Stimulated activated effector memory CD8-positive, alpha-beta T cell treated with anti-CD3 and anti-CD28 coated beads, Interleukin-12 subunit alpha, Interleukin-12 subunit beta, amount 100 ng/mL, for 72 hours (primary cell): Measurements from ENCODE around the gene CCDC102A.

Experiments used
- ATAC-seq: fragments of 150-1000 bp; cut with Tn5 transposase; 2 replicates; pipeline ENCODE4 v1.10.0; 2021
- DNase-seq, 2 donors: peaks; one replicate each; pipeline ENCODE4 v3.0.0; 2021 to 2022; ENCODE audit warnings: low spot score in 2 of 2
- H3K27ac Mint-ChIP-seq: one replicate; pipeline ENCODE4 v1.8.0; 2022; ENCODE audit warnings: mild to moderate bottlenecking, mixed read lengths
- H3K36me3 Mint-ChIP-seq: one replicate; pipeline ENCODE4 v1.8.0; 2022; ENCODE audit warnings: mild to moderate bottlenecking, mixed read lengths
- H3K4me1 Mint-ChIP-seq: one replicate; pipeline ENCODE4 v1.8.0; 2022; ENCODE audit warnings: mixed read lengths
- H3K4me3 Mint-ChIP-seq: one replicate; pipeline ENCODE4 v1.8.0; 2022; ENCODE audit warnings: mild to moderate bottlenecking, mixed read lengths
- H3K9me3 Mint-ChIP-seq: one replicate; pipeline ENCODE4 v1.8.0; 2022; ENCODE audit warnings: mixed read lengths

CCDC102A gene

DNA sequence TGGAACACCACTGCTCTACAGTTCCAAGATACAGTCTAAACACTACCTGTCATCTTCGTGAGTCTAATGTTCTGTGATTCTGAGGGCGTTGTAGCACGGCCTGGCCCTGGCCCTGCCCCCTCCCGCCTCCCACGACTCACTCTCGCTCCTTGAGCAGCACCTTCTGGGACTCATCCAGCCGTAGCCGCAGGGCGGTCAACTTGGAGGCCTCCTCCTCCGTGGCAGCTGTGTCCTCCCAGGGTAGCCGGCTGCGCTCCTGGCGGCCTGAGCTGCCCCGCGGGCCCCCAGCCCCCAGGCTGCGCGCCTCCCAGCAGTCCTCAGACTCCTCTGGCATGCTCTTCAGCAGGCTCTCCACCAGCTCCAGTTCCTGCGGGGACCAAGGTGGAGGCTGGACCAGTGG lies 10.6 kb downstream of the CCDC102A start:
- H3K36me3 Mint-ChIP-seq: peaks cover 48% of the 10 kb centered on the region
- H3K9me3 Mint-ChIP-seq: no peaks in the 10 kb centered on the region
- H3K27ac Mint-ChIP-seq: peak overlapping the region; percentile 48
- H3K4me1 Mint-ChIP-seq: peaks cover 24% of the 10 kb centered on the region
- DNase-seq (no peak), ATAC-seq (no peak)
- H3K4me3 Mint-ChIP-seq: no peak overlapping the region

- H3K4me3 Mint-ChIP-seq: no peak overlapping the region
- peak overlapping the region; percentile 53 for H3K27ac Mint-ChIP-seq
- peaks cover 65% of the 10 kb centered on the region for H3K36me3 Mint-ChIP-seq
- ATAC-seq (no peak), DNase-seq (no peak)
- no peaks in the 10 kb centered on the region for H3K9me3 Mint-ChIP-seq
- H3K4me1 Mint-ChIP-seq: peaks cover 23% of the 10 kb centered on the region
These were observed 13.4 kb downstream of the CCDC102A start for GRCh38 chr16:57522960-57523359.

DNA sequence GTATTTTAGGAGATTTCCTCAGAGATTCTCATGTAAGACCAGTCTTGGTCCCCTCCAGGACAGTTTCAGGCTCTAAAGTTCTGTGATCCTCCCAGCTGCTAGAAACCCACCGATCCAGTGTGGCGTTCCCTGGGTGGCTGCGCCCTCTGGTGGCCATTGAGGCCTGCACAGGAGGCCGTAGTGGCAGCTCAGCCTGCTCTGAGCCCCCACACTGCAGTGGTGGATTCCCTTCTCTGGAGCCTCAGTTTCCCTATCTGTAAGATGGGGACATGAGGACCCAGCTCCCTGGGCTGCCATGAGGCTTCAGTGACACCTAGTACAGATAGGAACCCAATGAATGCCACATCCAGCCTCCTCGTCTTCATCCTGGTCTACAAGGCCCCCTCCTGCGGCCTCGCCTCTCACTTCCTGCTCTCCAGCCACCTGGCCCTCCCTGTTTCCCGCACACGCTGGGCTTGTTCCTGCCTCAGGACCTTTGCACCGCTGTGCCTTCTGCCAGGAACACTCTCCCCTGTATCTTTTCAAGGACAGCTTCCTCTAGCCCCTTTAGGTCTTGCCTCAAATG lies 16.5 kb downstream of the CCDC102A start:
- H3K4me3 Mint-ChIP-seq: no peak overlapping the region
- peak; percentile 90 for ATAC-seq
- peaks cover 23% of the 10 kb centered on the region for H3K4me1 Mint-ChIP-seq
- peaks cover 76% of the 10 kb centered on the region for H3K36me3 Mint-ChIP-seq
- DNase-seq: peak; percentile 83 to 88
- no peaks in the 10 kb centered on the region for H3K9me3 Mint-ChIP-seq
- H3K27ac Mint-ChIP-seq: peak overlapping the region; percentile 55

DNA sequence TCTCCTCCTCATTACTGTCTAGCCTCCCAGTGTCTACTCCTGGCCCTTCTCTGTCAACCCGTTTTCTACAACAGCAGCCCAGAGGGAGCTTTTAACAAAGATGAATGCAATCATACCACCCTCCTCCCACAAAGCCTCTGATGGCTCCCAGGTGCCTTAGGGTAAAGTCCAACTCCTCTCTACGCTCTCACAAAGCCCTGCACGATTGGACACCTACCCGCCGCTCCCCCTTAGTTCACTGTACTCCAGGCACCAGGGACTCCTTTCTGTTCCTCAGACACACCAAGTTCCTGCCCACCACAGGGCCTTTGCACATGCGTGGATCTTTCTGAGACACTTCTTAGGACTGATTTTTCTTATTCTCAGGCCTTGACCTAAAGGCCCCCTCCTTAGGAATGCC lies 17.4 kb downstream of the CCDC102A start:
- DNase-seq: no peak
- peaks cover 23% of the 10 kb centered on the region for H3K4me1 Mint-ChIP-seq
- peaks cover 80% of the 10 kb centered on the region for H3K36me3 Mint-ChIP-seq
- no peak overlapping the region for H3K4me3 Mint-ChIP-seq
- no peaks in the 10 kb centered on the region for H3K9me3 Mint-ChIP-seq
- ATAC-seq: no peak
- peak overlapping the region; percentile 88 for H3K27ac Mint-ChIP-seq

DNA sequence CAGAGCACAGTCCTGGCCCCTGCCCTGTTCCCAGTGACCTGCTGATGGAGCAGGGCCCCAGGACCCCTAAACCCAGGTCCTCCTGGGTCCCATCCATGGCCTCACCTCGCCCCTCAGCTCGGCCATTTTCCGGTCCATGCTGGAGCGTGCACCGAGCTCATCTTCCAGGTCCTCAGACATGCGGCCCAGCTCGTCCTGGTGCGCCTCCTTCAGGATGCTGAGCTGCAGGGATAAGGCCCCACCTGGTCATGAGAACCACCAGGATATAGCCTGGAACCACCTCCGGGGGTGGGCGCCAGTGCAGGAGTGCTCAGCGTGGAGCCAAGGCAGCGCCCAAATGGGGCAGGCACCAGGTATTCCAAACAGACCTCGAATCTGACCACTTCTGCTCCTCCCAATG lies 17.9 kb downstream of the CCDC102A start:
- H3K9me3 Mint-ChIP-seq: no peaks in the 10 kb centered on the region
- peaks cover 84% of the 10 kb centered on the region for H3K36me3 Mint-ChIP-seq
- no peak overlapping the region for H3K4me3 Mint-ChIP-seq
- no peak for ATAC-seq
- H3K4me1 Mint-ChIP-seq: peaks cover 23% of the 10 kb centered on the region
- H3K27ac Mint-ChIP-seq: peak overlapping the region; percentile 88
- no peak for DNase-seq

DNA sequence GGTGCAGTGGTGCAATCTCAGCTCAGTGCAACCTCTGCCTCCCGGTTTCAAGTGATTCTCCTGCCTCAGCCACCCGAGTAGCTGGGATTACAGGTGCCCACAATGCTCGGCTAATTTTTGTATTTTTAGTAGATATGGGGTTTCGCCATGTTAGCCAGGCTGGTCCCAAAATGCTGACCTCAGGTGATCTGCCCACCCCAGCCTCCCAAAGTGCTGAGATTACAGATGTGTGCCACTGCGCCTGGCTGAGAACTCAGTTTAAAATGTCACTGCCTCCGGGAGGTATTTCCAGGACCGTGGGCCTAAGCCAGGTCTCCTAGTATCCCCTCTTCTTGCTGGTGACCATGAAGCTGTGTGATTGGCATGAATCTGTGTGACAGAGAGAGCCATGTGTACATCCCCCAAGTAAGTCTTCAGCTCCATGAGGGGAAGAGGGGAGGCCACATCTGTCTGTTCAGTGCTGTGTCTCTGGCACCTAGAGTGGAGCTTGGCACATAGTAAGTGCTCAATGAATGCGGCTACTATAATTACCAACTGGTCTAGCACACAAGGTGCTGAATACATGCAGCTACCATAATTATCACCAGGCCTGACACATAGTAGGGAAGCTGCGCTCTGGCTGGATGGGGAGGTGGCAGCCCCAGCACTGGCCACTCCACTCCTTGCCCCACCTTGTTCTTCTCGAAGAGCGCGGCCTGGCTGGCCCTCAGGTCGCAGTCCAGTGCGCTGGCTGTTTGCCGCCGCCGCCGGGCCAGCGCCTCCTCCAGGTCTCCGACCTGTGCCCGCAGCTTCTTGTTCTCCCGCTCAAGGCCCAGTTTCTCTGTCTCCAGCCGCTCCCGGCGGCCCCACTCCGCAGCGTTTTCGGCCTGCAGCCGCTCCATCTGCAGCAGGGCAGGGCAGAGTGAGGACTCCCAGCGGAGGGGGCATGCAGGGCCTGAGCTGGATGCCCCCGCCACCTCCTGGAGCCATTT lies 18.7 kb downstream of the CCDC102A start:
- Mint-ChIP-seq H3K36me3 (peaks cover 85% of the 10 kb centered on the region), H3K4me3 (no peak overlapping the region), H3K27ac (no peak overlapping the region), H3K4me1 (peaks cover 23% of the 10 kb centered on the region), H3K9me3 (no peaks in the 10 kb centered on the region)
- no peak for ATAC-seq
- no peak for DNase-seq

- H3K4me3 Mint-ChIP-seq: no peak overlapping the region
- H3K4me1 Mint-ChIP-seq: peaks cover 19% of the 10 kb centered on the region
- H3K9me3 Mint-ChIP-seq: no peaks in the 10 kb centered on the region
- peaks cover 86% of the 10 kb centered on the region for H3K36me3 Mint-ChIP-seq
- ATAC-seq (no peak), DNase-seq (no peak)
- H3K27ac Mint-ChIP-seq: peak overlapping the region; percentile 53
These were observed 19.6 kb downstream of the CCDC102A start for GRCh38 chr16:57516773-57517172.

DNA sequence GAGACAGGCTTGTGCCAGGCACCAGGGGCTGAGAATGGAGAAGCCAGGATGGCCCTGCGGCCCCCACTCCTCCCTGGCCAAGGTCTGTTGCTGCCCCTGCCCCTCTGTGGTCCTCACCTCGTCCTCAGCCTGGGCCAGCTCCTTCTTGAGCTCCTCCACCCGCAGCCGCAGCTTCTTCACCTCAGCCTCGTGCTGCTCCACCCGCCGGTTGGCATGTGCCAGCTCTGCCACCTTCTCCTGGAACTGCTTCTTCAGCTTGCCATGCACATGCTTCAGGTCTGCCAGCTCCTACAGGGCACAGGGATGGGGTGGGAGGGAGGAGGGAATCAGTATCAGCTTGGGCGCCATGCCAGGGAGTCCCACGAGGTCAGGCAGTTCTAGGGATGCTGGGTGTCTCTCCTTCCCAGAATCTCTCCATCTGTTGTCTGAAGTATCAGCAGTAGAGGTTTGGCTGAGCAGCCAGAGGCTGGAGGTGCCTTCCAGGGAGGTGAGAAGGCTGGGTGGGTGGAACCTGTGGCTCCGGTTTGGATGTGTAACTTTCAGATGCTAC lies 20.1 kb downstream of the CCDC102A start:
- Mint-ChIP-seq H3K9me3 (no peaks in the 10 kb centered on the region), H3K4me3 (no peak overlapping the region), H3K36me3 (peaks cover 85% of the 10 kb centered on the region), H3K4me1 (peaks cover 19% of the 10 kb centered on the region), H3K27ac (peak overlapping the region; percentile 53)
- no peak for DNase-seq
- no peak for ATAC-seq

DNA sequence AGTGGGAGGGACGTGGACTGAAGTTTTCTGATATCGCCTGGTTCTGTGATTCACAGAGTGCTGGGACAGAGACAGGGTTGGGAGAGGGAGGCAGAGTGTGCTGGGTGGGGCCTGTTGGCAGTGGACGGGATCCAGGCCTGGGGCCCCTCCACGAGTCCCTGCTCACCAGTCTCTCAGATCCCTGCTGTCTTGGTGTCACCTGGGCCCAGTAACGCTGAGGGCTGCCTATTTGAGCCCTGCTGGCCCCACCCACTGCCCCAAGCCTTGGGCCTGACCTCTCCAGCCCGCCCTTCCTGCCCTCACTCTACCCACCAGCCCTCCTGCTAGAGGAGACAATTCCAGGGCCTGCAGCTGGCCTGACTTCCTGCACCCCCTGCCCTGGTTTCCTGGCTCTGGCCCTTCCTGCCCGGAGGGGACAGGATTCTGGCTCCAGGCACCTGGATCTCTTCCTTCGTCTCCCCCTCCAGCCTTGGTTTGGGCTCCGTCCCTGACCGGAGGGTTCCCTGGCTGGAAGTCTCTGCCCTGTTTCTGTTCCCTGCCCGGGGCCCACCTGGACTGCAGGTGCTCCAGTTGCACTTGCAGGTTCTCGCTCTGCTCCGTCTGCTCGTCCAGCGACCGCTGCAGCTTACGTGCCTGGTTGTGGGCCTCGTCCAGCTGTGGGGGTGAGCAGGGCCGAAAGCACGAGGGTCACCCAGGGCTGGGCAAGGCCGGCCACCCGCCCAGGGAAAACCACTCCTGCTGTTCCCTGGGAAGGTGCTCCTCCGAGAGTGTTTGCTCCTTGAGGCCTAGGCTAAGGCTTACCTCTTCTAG lies 21.4 kb downstream of the CCDC102A start:
- Mint-ChIP-seq H3K4me3 (no peak overlapping the region), H3K27ac (peak overlapping the region; percentile 22), H3K36me3 (peaks cover 72% of the 10 kb centered on the region), H3K9me3 (no peaks in the 10 kb centered on the region), H3K4me1 (peaks cover 10% of the 10 kb centered on the region)
- no peak for DNase-seq
- ATAC-seq: no peak

- ATAC-seq (no peak), DNase-seq (no peak)
- H3K9me3 Mint-ChIP-seq: no peaks in the 10 kb centered on the region
- H3K4me1 Mint-ChIP-seq: peaks cover 7% of the 10 kb centered on the region
- no peak overlapping the region for H3K27ac Mint-ChIP-seq
- H3K4me3 Mint-ChIP-seq: no peak overlapping the region
- peaks cover 66% of the 10 kb centered on the region for H3K36me3 Mint-ChIP-seq
These were observed 22.0 kb downstream of the CCDC102A start for GRCh38 chr16:57514371-57514770.

DNA sequence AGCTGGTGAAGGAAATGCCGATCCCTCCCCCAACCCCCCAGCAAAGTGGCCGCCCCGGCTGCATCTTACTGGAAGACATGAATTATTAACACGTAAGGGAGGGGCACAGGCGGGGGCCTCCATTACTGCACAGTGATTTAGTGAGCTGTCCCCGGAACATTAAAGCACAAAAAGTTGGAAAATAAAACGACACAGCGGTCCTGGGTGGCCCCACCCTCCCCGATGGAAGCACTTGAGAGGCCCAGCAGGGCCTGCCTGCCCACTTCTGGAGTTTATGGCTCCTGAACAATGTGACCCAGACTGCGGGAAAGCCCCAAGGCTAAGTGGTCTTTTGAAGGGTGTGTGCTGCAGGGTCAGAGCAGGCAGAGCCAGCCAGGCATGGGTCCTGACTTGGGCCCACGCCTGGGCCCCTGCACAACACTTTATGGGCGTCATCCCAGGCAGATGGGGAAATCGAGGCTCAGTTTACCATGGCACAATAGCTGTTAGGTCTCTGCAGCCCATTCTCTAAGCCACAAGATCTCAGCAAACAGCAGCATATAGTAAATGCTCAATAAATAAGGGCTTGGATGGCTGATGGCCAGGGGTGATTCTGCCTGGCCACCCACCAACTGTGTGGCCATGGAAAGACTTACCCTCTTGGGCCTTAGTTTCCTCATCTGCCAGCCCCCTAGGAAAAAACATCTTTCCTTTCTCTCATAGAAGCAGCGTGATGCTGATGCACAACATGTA lies 22.8 kb downstream of the CCDC102A start:
- Mint-ChIP-seq H3K4me3 (no peak overlapping the region), H3K4me1 (peaks cover under 1% of the 10 kb centered on the region), H3K9me3 (no peaks in the 10 kb centered on the region), H3K27ac (no peak overlapping the region), H3K36me3 (peaks cover 58% of the 10 kb centered on the region)
- no peak for DNase-seq
- no peak for ATAC-seq

GRCh38 chr16:57512296-57513001 lies 23.9 kb downstream of the CCDC102A start:
- no peaks in the 10 kb centered on the region for H3K9me3 Mint-ChIP-seq
- no peak for DNase-seq
- no peak for ATAC-seq
- peaks cover 49% of the 10 kb centered on the region for H3K36me3 Mint-ChIP-seq
- H3K27ac Mint-ChIP-seq: no peak overlapping the region
- H3K4me3 Mint-ChIP-seq: no peak overlapping the region
- H3K4me1 Mint-ChIP-seq: no peaks in the 10 kb centered on the region

GRCh38 chr16:57510016-57510871 lies 26.1 kb downstream of the CCDC102A start:
- no peak overlapping the region for H3K4me3 Mint-ChIP-seq
- ATAC-seq: no peak
- H3K27ac Mint-ChIP-seq: peak overlapping the region; percentile 58
- H3K4me1 Mint-ChIP-seq: no peaks in the 10 kb centered on the region
- H3K36me3 Mint-ChIP-seq: peaks cover 27% of the 10 kb centered on the region
- no peaks in the 10 kb centered on the region for H3K9me3 Mint-ChIP-seq
- DNase-seq: no peak
